HG03378 (cell line): ENCODE results near the gene ACBD4.
"Not testable (repeated sequence)": the region's sequence is repeated elsewhere in the genome, so short reads cannot be mapped to it uniquely, and the experiment has no call there.

Source experiments
- ATAC-seq: cut with Tn5 transposase; IDR thresholded peaks from one replicate; pipeline ENCODE4 v1.9.1; 2021; ENCODE audit warnings: mild to moderate bottlenecking, moderate library complexity; ENCODE audit not compliant: unreplicated experiment

Gene ACBD4

GRCh38 chr17:45117848-45118646, 17.4 kb upstream of the ACBD4 start:
- ATAC-seq = no peak

GRCh38 chr17:45118691-45119090, 16.8 kb upstream of the ACBD4 start:
- ATAC-seq = no peak

DNA sequence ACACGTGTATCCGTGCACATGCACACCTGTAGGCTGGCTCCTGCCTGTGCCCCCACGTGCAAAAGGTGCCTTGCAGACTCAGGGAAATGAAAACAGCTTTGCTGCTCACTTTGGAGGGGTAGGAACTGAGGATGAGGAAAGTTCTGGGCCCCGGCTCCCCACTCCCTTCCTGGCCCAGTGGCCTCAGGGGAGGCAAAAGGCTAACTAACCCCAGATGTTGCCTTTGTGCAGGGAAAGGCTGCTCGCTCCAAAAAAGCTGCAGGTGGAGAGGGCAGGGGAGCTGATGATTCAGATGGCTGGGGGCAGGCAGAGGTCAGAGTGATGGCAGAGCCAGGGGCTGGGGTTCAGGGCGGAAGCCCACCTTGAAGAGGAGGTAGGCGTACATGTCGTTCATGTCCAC, 15.5 kb upstream of the ACBD4 start:
- no peak for ATAC-seq

DNA sequence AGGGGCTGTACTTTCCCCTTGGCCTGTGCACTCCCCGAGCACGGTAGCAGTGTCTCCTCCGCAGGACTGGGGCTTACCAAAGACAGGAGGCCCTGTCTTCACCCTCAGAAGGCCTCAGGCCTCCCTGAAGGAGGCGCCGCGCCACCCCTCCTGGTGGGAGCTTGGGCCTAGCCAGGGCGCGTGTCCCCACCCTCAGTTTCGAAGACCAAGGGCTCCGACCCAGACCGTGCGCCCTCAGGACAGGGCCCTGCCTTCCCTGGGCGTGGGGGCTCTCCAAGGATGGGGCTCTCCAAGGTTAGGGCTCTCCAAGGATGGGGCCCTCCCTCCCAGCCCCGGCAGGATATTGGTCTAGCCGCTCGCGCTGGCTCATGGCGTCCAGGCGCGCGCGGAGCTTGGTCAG, 14.9 kb upstream of the ACBD4 start:
- ATAC-seq = no peak

GRCh38 chr17:45121055-45121454, 14.4 kb upstream of the ACBD4 start:
- no peak for ATAC-seq

GRCh38 chr17:45123076-45123770, 12.3 kb upstream of the ACBD4 start:
- ATAC-seq = no peak

- ATAC-seq = no peak
Measured at GRCh38 chr17:45123930-45124796, 11.3 kb upstream of the ACBD4 start.

DNA sequence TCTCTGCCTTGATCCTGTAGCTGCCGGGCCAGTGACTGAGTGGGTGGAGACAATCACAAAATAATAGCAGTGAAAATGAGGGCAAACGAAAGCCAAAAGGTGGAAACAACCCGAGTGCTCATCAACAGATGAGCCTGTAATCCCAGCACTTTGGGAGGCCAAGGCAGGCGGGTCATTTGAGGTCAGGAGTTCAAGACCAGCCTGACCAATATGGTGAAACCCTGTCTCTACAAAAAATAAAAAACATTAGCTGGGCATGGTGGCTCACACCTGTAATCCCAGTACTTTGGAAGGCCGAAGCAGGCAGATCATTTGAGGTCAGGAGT, 10.7 kb upstream of the ACBD4 start:
- ATAC-seq = not testable (repeated sequence)

GRCh38 chr17:45125509-45125908, 10.0 kb upstream of the ACBD4 start:
- no peak for ATAC-seq

DNA sequence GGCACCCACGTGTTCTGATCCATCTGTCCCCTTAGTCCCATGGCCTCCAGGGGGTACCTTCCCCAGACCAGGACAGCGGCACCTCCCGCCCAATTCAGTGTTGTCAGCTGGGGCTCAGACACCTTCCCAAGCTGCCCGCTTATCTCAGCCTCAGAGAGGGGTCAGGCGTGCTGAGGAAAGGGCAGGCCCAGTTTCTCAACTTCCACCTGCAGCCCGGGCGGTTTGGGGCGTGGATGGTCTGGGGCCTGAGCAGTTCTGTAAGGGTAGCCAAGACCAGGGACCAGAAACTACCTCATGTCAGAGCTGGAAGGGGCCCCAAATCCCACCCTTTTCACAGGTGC, 8.3 kb upstream of the ACBD4 start:
- no peak for ATAC-seq

- no peak for ATAC-seq
Measured at GRCh38 chr17:45127548-45128300, 7.8 kb upstream of the ACBD4 start.

- no peak for ATAC-seq
Measured at GRCh38 chr17:45128331-45128730, 7.2 kb upstream of the ACBD4 start.

DNA sequence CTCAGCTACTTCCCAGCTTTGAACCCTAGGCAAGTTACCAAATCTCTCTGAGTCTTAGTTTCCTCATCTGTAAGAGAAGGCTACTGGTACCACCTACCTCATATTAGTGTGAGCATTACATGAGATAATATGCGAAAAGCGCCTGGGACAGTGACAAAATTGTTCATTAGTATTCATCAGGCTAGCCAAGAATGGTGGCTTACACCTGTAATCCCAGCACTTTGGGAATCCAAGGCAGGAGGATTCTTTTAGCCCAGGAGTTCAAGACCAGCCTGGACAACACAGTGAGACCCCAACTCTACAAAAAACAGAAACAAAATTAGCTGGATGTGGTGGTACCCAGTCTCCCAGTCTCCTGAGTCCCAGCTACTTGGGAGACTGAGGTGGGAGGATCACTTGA, 6.5 kb upstream of the ACBD4 start:
- ATAC-seq = no peak

DNA sequence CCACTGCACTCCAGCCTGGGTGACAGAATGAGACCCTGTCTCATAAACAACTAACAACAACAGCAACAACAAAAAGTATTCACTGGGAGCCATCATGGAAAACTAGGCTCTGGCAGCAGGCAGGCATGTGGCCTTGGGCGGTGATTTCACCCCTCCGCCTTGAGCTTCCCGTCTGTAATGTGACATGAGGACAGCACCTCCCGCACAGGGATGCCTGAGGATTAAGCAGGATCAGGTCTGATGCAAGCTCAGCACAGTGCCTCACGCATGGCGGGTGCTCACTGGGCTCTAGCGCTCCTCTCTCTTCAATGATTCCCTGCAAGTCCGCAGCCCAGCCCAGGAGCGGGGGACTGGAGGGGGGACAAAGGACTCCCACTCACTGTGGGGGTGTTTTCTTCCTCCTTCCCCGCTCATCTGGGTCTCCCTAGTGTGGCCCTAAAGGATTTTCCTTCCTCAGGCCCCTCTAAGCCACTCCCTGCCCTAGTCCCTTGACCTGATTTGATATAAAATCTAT, 6.0 kb upstream of the ACBD4 start:
- ATAC-seq = no peak

DNA sequence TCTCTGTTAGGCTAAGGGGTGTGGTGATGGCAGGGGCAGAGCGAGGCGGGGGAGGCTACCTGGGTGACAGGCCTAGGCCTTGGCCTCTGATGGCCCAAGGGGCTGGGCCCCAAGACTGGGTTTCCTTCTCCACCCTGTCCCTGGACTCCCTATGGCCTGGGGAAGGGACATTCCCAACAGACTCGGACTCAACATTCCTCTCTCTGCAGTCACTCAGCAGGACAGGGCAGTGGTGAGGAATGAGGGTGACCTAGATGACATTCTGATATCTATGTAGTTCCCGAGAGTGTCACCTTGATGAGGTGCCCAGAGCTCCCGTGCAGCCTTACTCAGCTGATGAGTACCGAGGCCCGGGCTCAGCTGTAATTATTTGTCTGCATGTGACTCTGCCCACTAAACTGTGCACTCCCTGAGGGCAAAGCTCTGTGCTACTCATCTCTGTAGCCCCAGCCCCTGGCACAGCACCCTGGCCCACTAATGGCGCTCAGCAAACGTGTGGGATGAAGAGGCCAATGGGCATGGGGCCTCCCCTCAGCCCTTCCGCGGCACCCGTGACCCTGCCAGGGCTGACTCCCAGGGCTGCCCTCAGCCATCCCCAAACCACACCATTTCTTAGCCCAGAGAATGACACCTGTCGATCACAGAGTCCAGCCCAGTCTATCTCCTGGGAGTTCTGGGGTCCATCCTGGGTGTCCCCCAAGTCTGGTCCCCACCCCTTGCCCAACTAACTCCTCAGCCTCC, 5.4 kb upstream of the ACBD4 start:
- no peak for ATAC-seq

DNA sequence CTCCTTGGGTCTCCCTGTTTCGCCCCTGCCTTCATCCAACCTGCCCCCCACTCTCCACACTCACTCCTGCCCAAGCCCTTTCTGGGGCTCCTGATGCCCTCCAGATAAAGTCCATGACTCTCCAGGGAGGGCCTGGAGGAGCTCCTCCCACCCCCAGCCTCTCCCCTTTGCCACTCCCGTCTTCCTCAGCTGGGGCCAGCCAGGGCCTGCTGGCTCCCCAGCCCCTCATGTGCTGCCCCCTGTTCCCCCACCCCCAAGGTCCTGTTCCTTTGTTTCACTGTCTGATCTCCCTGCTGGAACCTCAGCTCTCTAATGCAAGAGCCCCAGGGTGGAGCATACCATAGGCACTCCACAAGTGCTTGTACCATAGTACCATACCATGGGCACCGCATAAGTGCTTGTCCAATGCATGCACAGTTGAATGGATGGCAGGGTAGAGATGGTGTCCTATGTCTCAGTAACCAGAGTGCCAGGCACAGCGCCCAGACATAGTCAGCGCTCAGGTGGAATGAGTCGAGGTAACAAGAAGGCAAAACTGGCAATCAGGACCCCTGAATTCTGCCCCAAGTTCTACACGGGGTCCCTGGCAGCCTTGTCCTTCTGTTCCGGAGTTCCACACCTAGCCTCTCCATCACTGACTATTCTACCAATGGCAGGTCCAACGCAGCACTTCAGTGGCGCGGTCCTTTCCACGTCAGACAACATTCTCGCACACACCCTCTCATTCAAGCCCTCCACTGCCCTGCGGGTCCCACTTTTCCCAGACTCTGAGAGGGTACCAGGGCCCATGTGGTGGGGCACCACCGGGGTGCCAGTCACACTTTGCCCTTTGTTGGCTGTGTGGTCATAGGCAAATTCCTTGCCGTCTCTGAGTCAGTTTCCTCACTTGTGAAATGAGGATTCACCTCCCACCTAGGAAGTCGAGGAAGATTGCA, 4.5 kb upstream of the ACBD4 start:
- ATAC-seq = no peak

GRCh38 chr17:45131616-45132319, 3.7 kb upstream of the ACBD4 start:
- ATAC-seq = no peak

DNA sequence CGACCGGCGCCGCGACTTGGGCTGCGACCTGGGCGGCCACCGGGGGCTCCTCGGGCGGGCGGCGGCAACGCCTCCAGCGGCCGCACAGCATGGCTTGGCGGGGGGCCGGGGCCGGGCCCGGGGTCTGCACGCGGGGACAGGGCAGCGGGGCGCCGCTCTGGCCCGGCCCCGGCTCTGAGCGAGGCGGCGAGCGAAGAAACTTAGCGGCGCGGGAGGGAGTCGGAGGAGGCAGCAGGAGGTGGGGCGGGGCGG, 3.2 kb upstream of the ACBD4 start, which contains the start of gene PLCD3:
TSS of gene PLCD3 (minus strand) at position 196 of the 252 bp plus-strand sequence. CDS start at position 91, 105 bp downstream.
- no peak for ATAC-seq
